Measurements from ENCODE around the gene FOXN3. TPM values are rescaled to one million over a fixed set of nuclear protein-coding genes. Genes with fewer than 3 reads are reported as not detected.

The FOXN3 gene
- polyA plus RNA-seq, 1 experiment, result 46.5 TPM

DNA sequence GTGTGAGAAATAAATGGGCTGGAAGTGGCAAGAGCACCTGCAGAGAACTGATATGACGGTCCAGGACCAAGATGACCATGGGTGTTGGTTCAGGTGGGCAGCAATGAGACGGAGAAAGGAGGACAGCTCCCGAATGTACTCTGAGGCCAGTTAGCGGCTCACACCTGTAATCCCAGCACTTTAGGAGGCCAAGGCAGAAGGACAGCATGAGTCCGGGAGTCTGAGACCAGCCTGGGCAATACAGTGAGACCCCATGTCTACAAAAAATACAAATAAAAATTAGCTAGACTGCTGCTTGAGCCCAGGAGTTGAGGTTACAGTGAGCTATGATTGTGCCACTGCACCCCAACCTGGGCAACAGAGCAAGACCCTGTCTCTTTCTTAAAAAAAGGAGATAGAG is 60.1 kb downstream of the FOXN3 start:
- DNase-seq (ENCODE audit: low read depth, low spot score), result no peak
- ChIA-PET POLR2A (no interaction called here), CTCF (interaction anchor here (0.6 to 1.0 kb wide), 2 partner anchors 131 to 180 kb away, joined by 3 to 4 read pairs; no protein-coding TSS in a partner anchor)
- Histone ChIP-seq H3K27me3 (ENCODE audit: control insufficient read depth, insufficient read depth, low read length) (no peaks in the 10 kb centered on the region), H3K4me3 (ENCODE audit: low read depth, low read length) (no peak overlapping the region), H3K9me3 (ENCODE audit: control insufficient read depth, insufficient read depth, low read length) (no peaks in the 10 kb centered on the region), H3K27ac (ENCODE audit: low read depth, low read length) (no peak overlapping the region)
- TF ChIP-seq, protein P1, sequence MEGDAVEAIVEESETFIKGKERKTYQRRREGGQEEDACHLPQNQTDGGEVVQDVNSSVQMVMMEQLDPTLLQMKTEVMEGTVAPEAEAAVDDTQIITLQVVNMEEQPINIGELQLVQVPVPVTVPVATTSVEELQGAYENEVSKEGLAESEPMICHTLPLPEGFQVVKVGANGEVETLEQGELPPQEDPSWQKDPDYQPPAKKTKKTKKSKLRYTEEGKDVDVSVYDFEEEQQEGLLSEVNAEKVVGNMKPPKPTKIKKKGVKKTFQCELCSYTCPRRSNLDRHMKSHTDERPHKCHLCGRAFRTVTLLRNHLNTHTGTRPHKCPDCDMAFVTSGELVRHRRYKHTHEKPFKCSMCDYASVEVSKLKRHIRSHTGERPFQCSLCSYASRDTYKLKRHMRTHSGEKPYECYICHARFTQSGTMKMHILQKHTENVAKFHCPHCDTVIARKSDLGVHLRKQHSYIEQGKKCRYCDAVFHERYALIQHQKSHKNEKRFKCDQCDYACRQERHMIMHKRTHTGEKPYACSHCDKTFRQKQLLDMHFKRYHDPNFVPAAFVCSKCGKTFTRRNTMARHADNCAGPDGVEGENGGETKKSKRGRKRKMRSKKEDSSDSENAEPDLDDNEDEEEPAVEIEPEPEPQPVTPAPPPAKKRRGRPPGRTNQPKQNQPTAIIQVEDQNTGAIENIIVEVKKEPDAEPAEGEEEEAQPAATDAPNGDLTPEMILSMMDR (IDR thresholded peaks at IDR 0.05; ENCODE audit: low read depth, low read length), result no peak

DNA sequence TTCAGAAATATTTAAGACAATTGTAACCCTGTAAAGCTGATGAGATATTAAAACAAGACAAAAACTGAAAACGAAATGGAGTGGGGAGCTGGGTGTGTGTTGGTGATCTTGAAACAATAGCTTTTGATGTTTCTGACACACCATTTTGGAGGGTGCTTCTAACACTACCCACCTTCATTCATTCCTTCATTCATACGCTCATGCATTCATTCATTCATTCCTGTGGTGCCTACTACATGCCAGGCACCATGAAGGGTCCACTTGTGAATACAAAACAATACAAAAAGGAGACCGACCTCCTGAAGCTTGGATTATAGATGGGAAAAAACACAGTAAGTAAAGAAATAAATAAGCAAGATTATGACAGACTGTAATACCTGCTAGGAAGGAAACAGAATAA is 60.5 kb downstream of the FOXN3 start:
- CTCF ChIA-PET, result interaction anchor here (0.6 to 1.0 kb wide), 2 partner anchors 130 to 179 kb away, joined by 3 to 4 read pairs; no protein-coding TSS in a partner anchor

DNA sequence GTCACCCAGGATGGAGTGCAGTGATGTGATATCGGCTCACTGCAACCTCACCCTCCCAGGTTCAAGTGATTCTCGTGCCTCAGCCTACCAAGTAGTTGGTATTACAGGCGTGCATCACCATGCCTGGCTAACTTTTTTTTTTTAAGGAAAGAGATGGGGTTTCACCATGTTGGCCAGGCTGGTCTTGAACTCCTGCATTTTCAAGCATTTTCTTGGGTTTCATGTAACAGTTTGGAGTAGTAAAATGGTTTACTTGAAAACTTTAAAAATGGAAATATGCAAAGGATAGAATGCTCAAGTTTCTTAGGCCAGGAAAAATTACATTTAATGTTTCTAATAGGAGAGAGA is 63.3 kb downstream of the FOXN3 start:
- Histone ChIP-seq H3K27ac (ENCODE audit: low read depth, low read length) (no peak overlapping the region), H3K9me3 (ENCODE audit: control insufficient read depth, insufficient read depth, low read length) (no peaks in the 10 kb centered on the region), H3K4me3 (ENCODE audit: low read depth, low read length) (no peak overlapping the region), H3K27me3 (ENCODE audit: control insufficient read depth, insufficient read depth, low read length) (no peaks in the 10 kb centered on the region)
- TF ChIP-seq, protein P1 (IDR thresholded peaks at IDR 0.05; ENCODE audit: low read depth, low read length), result no peak
- no peak for DNase-seq (ENCODE audit: low read depth, low spot score)
- ChIA-PET CTCF (no interaction called here), POLR2A (no interaction called here)

More for the DNA sequence above, 60.5 kb downstream of the FOXN3 start:
- Histone ChIP-seq H3K9me3 (ENCODE audit: control insufficient read depth, insufficient read depth, low read length) (no peaks in the 10 kb centered on the region), H3K4me3 (ENCODE audit: low read depth, low read length) (no peak overlapping the region), H3K27ac (ENCODE audit: low read depth, low read length) (no peak overlapping the region), H3K27me3 (ENCODE audit: control insufficient read depth, insufficient read depth, low read length) (no peaks in the 10 kb centered on the region)
- no peak for DNase-seq (ENCODE audit: low read depth, low spot score)
- TF ChIP-seq, protein P1 (IDR thresholded peaks at IDR 0.05; ENCODE audit: low read depth, low read length), result no peak
- POLR2A ChIA-PET, result no interaction called here

DNA sequence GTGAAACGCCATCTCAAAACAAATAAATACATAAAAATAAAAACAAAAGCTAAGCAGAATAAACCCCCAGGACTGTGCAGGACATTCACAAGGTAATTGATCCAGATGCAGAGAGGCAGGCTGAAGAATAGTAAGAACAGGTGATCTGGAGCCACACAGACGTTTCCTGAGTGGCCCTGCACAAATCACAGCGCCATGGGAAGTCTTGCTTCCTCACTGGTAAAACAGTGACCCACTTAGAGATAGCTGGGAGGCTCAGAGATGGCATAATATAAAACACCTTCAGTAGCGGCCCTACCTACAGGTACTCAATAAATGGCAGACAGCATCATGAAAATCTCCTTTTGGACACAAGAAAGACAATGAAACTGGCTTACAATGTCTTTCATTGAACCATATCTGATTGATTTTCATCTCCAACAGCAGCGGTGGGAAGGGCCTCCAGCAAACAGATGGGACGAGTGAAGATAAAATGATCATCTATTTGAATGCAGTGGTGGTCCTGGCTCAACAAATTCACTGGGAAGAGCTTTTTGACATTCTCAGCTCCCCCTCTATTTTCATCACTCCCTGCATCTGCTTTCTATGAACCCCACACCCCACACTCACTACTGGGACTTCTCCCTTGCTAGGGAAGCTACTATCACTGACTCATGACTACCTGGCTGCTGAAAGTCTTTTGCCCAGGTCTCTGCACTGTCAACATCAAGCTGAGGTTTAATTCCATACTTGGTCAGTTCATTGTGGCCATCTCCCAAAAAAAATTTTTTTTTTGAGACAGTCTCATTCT is 63.9 kb downstream of the FOXN3 start:
- TF ChIP-seq, protein P1 (IDR thresholded peaks at IDR 0.05; ENCODE audit: low read depth, low read length), result no peak
- POLR2A ChIA-PET, result no interaction called here
- CTCF ChIA-PET, result interaction anchor here (0.8 to 0.9 kb wide), 2 partner anchors 495 to 564 kb away, joined by 3 read pairs; no protein-coding TSS in a partner anchor
- no peak overlapping the region for H3K27ac ChIP-seq (ENCODE audit: low read depth, low read length)
- no peaks in the 10 kb centered on the region for H3K9me3 ChIP-seq (ENCODE audit: control insufficient read depth, insufficient read depth, low read length)
- H3K4me3 ChIP-seq (ENCODE audit: low read depth, low read length), result no peak overlapping the region
- no peaks in the 10 kb centered on the region for H3K27me3 ChIP-seq (ENCODE audit: control insufficient read depth, insufficient read depth, low read length)
- DNase-seq (ENCODE audit: low read depth, low spot score), result no peak
